Sigmoid colon (tissue), 7 donors: Measurements from ENCODE around the gene MGAM2. TPM values are rescaled to one million over a fixed set of nuclear protein-coding genes. Genes with fewer than 3 reads are reported as not detected.

Experiments
- DNase-seq: peaks from one replicate; pipeline ENCODE4 v3.0.0-alpha.2; 2019
- H3K27ac ChIP-seq, 4 donors: fragments of 200-600 bp; sonication (generic); one replicate each; pipeline ENCODE4 v1.5.1; 2016 to 2019; ENCODE audit warnings: mild to moderate bottlenecking in 1 of 4
- H3K27me3 ChIP-seq, 3 donors: fragments of 200-600 bp; sonication (generic); one replicate each; pipeline ENCODE4 v1.5.1; 2019; ENCODE audit warnings: mild to moderate bottlenecking in 1 of 3
- H3K36me3 ChIP-seq, 4 donors: fragments of 200-600 bp; sonication (generic); one replicate each; pipeline ENCODE4 v1.5.1; 2016 to 2019
- H3K4me1 ChIP-seq, 4 donors: fragments of 200-600 bp; sonication (generic); one replicate each; pipeline ENCODE4 v1.5.1; 2017 to 2019
- H3K4me3 ChIP-seq, 4 donors: fragments of 200-600 bp; sonication (generic); one replicate each; pipeline ENCODE4 v1.5.1; 2017 to 2019; ENCODE audit warnings: mild to moderate bottlenecking in 2 of 4, moderate library complexity in 1 of 4
- H3K9me3 ChIP-seq, 4 donors: fragments of 200-600 bp in 3 of 4; sonication (generic) in 3 of 4; one replicate each; pipeline versions ENCODE4 v1.5.1 to v1.6.1; 2013 to 2019
- CTCF ChIP-seq, 4 experiments: fragments of 450-650 bp in 3 of 4; fragments of 200-600 bp in 1 of 4; IDR thresholded peaks; one replicate each; pipeline ENCODE4 v1.5.1; 2016 to 2019; ENCODE audit warnings: antibody characterized with exemption in 4 of 4, mild to moderate bottlenecking in 3 of 4, moderate library complexity in 2 of 4
- EP300 ChIP-seq, 4 donors: sonication (generic); formaldehyde crosslinking; IDR thresholded peaks; one replicate each; pipeline ENCODE4 v1.6.1; 2017; ENCODE audit warnings: antibody characterized with exemption in 4 of 4
- POLR2A ChIP-seq, 2 donors: fragments of 450-650 bp; IDR thresholded peaks; one replicate each; pipeline ENCODE4 v1.6.1; 2016; ENCODE audit warnings: antibody characterized with exemption in 2 of 2, mild to moderate bottlenecking in 2 of 2, moderate library complexity in 2 of 2
- POLR2AphosphoS5 ChIP-seq, 4 donors: sonication (generic); formaldehyde crosslinking; IDR thresholded peaks; one replicate each; pipeline ENCODE4 v1.6.1; 2017; ENCODE audit warnings: antibody characterized with exemption in 4 of 4
- WGBS, 2 donors: extraction: QIAGEN DNeasy Blood & Tissue Kit; methylation state at CpG; one replicate each; pipeline ENCODE4 v1.1.7; 2013; 5-methylcytosine and 5-hydroxymethylcytosine counted together
- intact Hi-C: fragments of 100-400 bp; cut with DNase I; formaldehyde crosslinking; loops from one replicate; pipeline ENCODE4 v1.15.1; 2023
- polyA plus RNA-seq, 3 donors: library from polyadenylated mRNA; stranded (reverse); fragments of 200-250 nt; gene quantifications; one replicate each; pipeline ENCODE4 v1.2.3, GENCODE V29; 2013
- total RNA-seq, 4 donors: library from RNA; depleted of rRNA; stranded (reverse); fragments of >200 nt; gene quantifications; one replicate each; pipeline ENCODE4 v1.1.0, GENCODE V29; 2016
- donor health status: healthy with polysubstance abuse.
- donor health status: Bipolar disorder and iron deficiency.
- donor health status: healthy.

Gene MGAM2
- total and polyA plus RNA-seq, 7 donors: 0.28 to 2.1 (median 0.71) TPM; not detected in 2

- no peak for DNase-seq
Measured at GRCh38 chr7:142104550-142105527, 6.7 kb upstream of the MGAM2 start.

GRCh38 chr7:142108728-142109505, 2.6 kb upstream of the MGAM2 start:
- TF ChIP-seq EP300 (IDR thresholded peaks at IDR 0.05): no peak
- TF ChIP-seq POLR2AphosphoS5 (IDR thresholded peaks at IDR 0.05): no peak
- no peak for TF ChIP-seq CTCF (IDR thresholded peaks at IDR 0.05)
- no peak for TF ChIP-seq POLR2A (IDR thresholded peaks at IDR 0.05)
- intact Hi-C loops: no loop called here
- no peaks in the 10 kb centered on the region for H3K4me1 ChIP-seq
- H3K27ac ChIP-seq: no peak overlapping the region
- 71 to 77% methylated on average over 8 of the region's 8 CpGs for WGBS, 2 donors
- DNase-seq: no peak
- no peak overlapping the region for H3K4me3 ChIP-seq
- no peaks in the 10 kb centered on the region for H3K27me3 ChIP-seq
- no peaks in the 10 kb centered on the region for H3K36me3 ChIP-seq
- H3K9me3 ChIP-seq: no peaks in the 10 kb centered on the region

More at GRCh38 chr7:142104550-142105527, 6.7 kb upstream of the MGAM2 start:
- 19 to 49% methylated on average over 6 of the region's 6 CpGs for WGBS, 2 donors
- no peaks in the 10 kb centered on the region for H3K27me3 ChIP-seq
- TF ChIP-seq POLR2A (IDR thresholded peaks at IDR 0.05): no peak
- no peak for TF ChIP-seq CTCF (IDR thresholded peaks at IDR 0.05)
- TF ChIP-seq POLR2AphosphoS5 (IDR thresholded peaks at IDR 0.05): no peak
- TF ChIP-seq EP300 (IDR thresholded peaks at IDR 0.05): no peak
- no peak overlapping the region for H3K27ac ChIP-seq
- no peaks in the 10 kb centered on the region for H3K4me1 ChIP-seq
- intact Hi-C loops: no loop called here
- H3K9me3 ChIP-seq: no peaks in the 10 kb centered on the region
- no peak overlapping the region for H3K4me3 ChIP-seq
- H3K36me3 ChIP-seq: no peaks in the 10 kb centered on the region

- Histone ChIP-seq H3K27ac (no peak overlapping the region), H3K9me3 (no peaks in the 10 kb centered on the region), H3K36me3 (no peaks in the 10 kb centered on the region), H3K4me1 (no peaks in the 10 kb centered on the region), H3K4me3 (no peak overlapping the region), H3K27me3 (no peaks in the 10 kb centered on the region)
- WGBS, 2 donors: 85 to 88% methylated on average over 4 of the region's 4 CpGs
- no peak for TF ChIP-seq EP300 (IDR thresholded peaks at IDR 0.05)
- TF ChIP-seq CTCF (IDR thresholded peaks at IDR 0.05): no peak
- no peak for DNase-seq
- intact Hi-C loops: no loop called here
Measured at GRCh38 chr7:142110098-142110497, 1.4 kb upstream of the MGAM2 start.

GRCh38 chr7:142110638-142111037, 880 bp upstream of the MGAM2 start:
- WGBS, 2 donors: 68 to 76% methylated on average over 3 of the region's 3 CpGs
- no peak for TF ChIP-seq CTCF (IDR thresholded peaks at IDR 0.05)
- TF ChIP-seq EP300 (IDR thresholded peaks at IDR 0.05): no peak
- no peak for TF ChIP-seq POLR2AphosphoS5 (IDR thresholded peaks at IDR 0.05)
- TF ChIP-seq POLR2A (IDR thresholded peaks at IDR 0.05): no peak

More at GRCh38 chr7:142110638-142111037, 880 bp upstream of the MGAM2 start:
- DNase-seq: no peak
- no peak overlapping the region for H3K4me3 ChIP-seq
- H3K9me3 ChIP-seq: no peaks in the 10 kb centered on the region
- no peaks in the 10 kb centered on the region for H3K27me3 ChIP-seq
- intact Hi-C loops: no loop called here
- H3K27ac ChIP-seq: no peak overlapping the region
- no peaks in the 10 kb centered on the region for H3K36me3 ChIP-seq
- no peaks in the 10 kb centered on the region for H3K4me1 ChIP-seq
